HEK293 (cell line): ENCODE results near the gene ZNF574.

Experiments used
- CTCF ChIA-PET: fragments of 350-600 bp; formaldehyde crosslinking; extraction: SDS; loops from one replicate; lab custom pipeline; 2021; ENCODE audit warnings: antibody characterized with exemption; lab: Yijun Ruan, JAX
- POLR2A ChIA-PET: fragments of 300-600 bp; formaldehyde crosslinking; extraction: SDS; loops from one replicate; lab custom pipeline; 2020; ENCODE audit warnings: antibody characterized with exemption, inconsistent platforms; lab: Yijun Ruan, JAX
- H3K27ac ChIP-seq: fragments of 200-500 bp; sonication (Bioruptor generic); 2 replicates; pipeline ENCODE4 v1.5.1; 2014; ENCODE audit warnings: low read depth, low read length, control low read depth, inconsistent platforms; ENCODE audit errors: extremely low read depth
- H3K36me3 ChIP-seq, 2 experiments: fragments of 200-500 bp in 1 of 2; sonication (Bioruptor generic) in 1 of 2; 1 replicate in 1 of 2; 2 replicates in 1 of 2; pipeline ENCODE4 v1.5.1; 2014 to 2017; ENCODE audit warnings: inconsistent platforms in 2 of 2, low read length in 2 of 2; ENCODE audit not compliant: control insufficient read depth in 2 of 2, insufficient read depth in 1 of 2
- H3K4me1 ChIP-seq: fragments of 200-500 bp; sonication (Bioruptor generic); 2 replicates; pipeline ENCODE4 v1.5.1; 2014; ENCODE audit warnings: mild to moderate bottlenecking, low read length, inconsistent platforms; ENCODE audit not compliant: control insufficient read depth, insufficient read depth
- H3K4me3 ChIP-seq: 2 replicates; pipeline ENCODE4 v1.5.1; 2011; ENCODE audit warnings: low read depth, mild to moderate bottlenecking, control low read depth, low read length, moderate library complexity
- H3K9me3 ChIP-seq: fragments of 200-500 bp; sonication (Bioruptor generic); 2 replicates; pipeline ENCODE4 v1.5.1; 2014; ENCODE audit warnings: low read depth, low read length, inconsistent platforms; ENCODE audit not compliant: control insufficient read depth, insufficient read depth
- IKZF3 ChIP-seq: fragments of 450-650 bp; IDR thresholded peaks from 2 replicates; pipeline ENCODE4 v1.5.0; 2018; ENCODE audit warnings: missing biosample characterization, mild to moderate bottlenecking, missing genetic modification characterization, moderate library complexity
- KLF8 ChIP-seq: fragments of 450-650 bp; formaldehyde crosslinking; IDR thresholded peaks from 2 replicates; pipeline ENCODE4 v1.5.1; 2016; ENCODE audit warnings: missing biosample characterization, missing genetic modification characterization
- SP2 ChIP-seq: fragments of 450-650 bp; formaldehyde crosslinking; IDR thresholded peaks from 2 replicates; pipeline ENCODE4 v1.5.1; 2016; ENCODE audit warnings: missing biosample characterization, missing genetic modification characterization
- ZBTB17 ChIP-seq: fragments of 450-650 bp; formaldehyde crosslinking; IDR thresholded peaks from 2 replicates; pipeline ENCODE4 v1.5.1; 2016; ENCODE audit warnings: missing biosample characterization, missing genetic modification characterization
- ZBTB21 ChIP-seq: fragments of 450-650 bp; formaldehyde crosslinking; IDR thresholded peaks from 2 replicates; pipeline ENCODE4 v1.5.1; 2017; ENCODE audit warnings: missing biosample characterization, missing genetic modification characterization
- ZFHX2 ChIP-seq: fragments of 450-650 bp; formaldehyde crosslinking; conservative IDR thresholded peaks from 2 replicates; pipeline ENCODE4 v1.5.1; 2016; ENCODE audit warnings: missing biosample characterization, missing genetic modification characterization
- ZNF169 ChIP-seq: fragments of 450-650 bp; formaldehyde crosslinking; IDR thresholded peaks from 2 replicates; pipeline ENCODE4 v1.5.1; 2016; ENCODE audit warnings: missing biosample characterization, missing genetic modification characterization
- ZNF221 ChIP-seq: fragments of 450-650 bp; formaldehyde crosslinking; IDR thresholded peaks from 2 replicates; pipeline ENCODE4 v1.5.1; 2017; ENCODE audit warnings: missing biosample characterization, missing genetic modification characterization, borderline replicate concordance
- ZNF274 ChIP-seq, 2 experiments: fragments of 200-500 bp in 1 of 2; fragments of 450-650 bp in 1 of 2; sonication (Bioruptor generic) in 1 of 2; formaldehyde crosslinking in 1 of 2; IDR thresholded peaks; 2 replicates each; pipeline versions ENCODE4 v1.5.1 to v1.6.1; 2014 to 2016; ENCODE audit warnings: borderline replicate concordance in 1 of 2, inconsistent platforms in 1 of 2, low read length in 1 of 2, missing biosample characterization in 1 of 2, missing genetic modification characterization in 1 of 2
- ZNF292 ChIP-seq: fragments of 450-650 bp; formaldehyde crosslinking; IDR thresholded peaks from 2 replicates; pipeline ENCODE4 v1.5.1; 2016; ENCODE audit warnings: low read depth, missing biosample characterization, missing genetic modification characterization, borderline replicate concordance
- ZNF366 ChIP-seq: fragments of 450-650 bp; formaldehyde crosslinking; conservative IDR thresholded peaks from 2 replicates; pipeline ENCODE4 v1.5.1; 2016; ENCODE audit warnings: missing biosample characterization, missing genetic modification characterization
- ZNF426 ChIP-seq: fragments of 450-650 bp; formaldehyde crosslinking; IDR thresholded peaks from 2 replicates; pipeline ENCODE4 v1.5.1; 2017; ENCODE audit warnings: missing biosample characterization, missing genetic modification characterization, mild to moderate bottlenecking, inconsistent platforms, moderate library complexity
- ZNF555 ChIP-seq: fragments of 450-650 bp; formaldehyde crosslinking; conservative IDR thresholded peaks from 2 replicates; pipeline ENCODE4 v1.5.1; 2017; ENCODE audit warnings: missing biosample characterization, mild to moderate bottlenecking, missing genetic modification characterization, inconsistent platforms
- ZNF560 ChIP-seq: fragments of 450-650 bp; formaldehyde crosslinking; IDR thresholded peaks from 2 replicates; pipeline ENCODE4 v1.5.1; 2017; ENCODE audit warnings: missing biosample characterization, missing genetic modification characterization, borderline replicate concordance
- ZNF623 ChIP-seq: fragments of 450-650 bp; formaldehyde crosslinking; IDR thresholded peaks from 2 replicates; pipeline ENCODE4 v1.5.1; 2016; ENCODE audit warnings: missing biosample characterization, missing genetic modification characterization
- ZNF747 ChIP-seq: fragments of 450-650 bp; formaldehyde crosslinking; IDR thresholded peaks from 2 replicates; pipeline ENCODE4 v1.5.1; 2016; ENCODE audit warnings: missing biosample characterization, missing genetic modification characterization
- ZNF776 ChIP-seq: fragments of 450-650 bp; formaldehyde crosslinking; IDR thresholded peaks from 2 replicates; pipeline ENCODE4 v1.5.0; 2017; ENCODE audit warnings: missing biosample characterization, missing genetic modification characterization, borderline replicate concordance
- TF ChIP-seq, protein P1 (sequence below): fragments of 450-650 bp; formaldehyde crosslinking; IDR thresholded peaks from 2 replicates; pipeline ENCODE4 v1.5.1; 2016; ENCODE audit warnings: missing biosample characterization, missing genetic modification characterization, borderline replicate concordance
- TF ChIP-seq, protein P2 (sequence below): fragments of 450-650 bp; formaldehyde crosslinking; IDR thresholded peaks from 2 replicates; pipeline ENCODE4 v1.5.1; 2016; ENCODE audit warnings: missing biosample characterization, missing genetic modification characterization
- TF ChIP-seq, protein P3 (sequence below): fragments of 450-650 bp; formaldehyde crosslinking; IDR thresholded peaks from 2 replicates; pipeline ENCODE4 v1.5.1; 2017; ENCODE audit warnings: missing biosample characterization, missing genetic modification characterization
- TF ChIP-seq, protein P4 (sequence below): fragments of 450-650 bp; formaldehyde crosslinking; IDR thresholded peaks from 2 replicates; pipeline ENCODE4 v1.5.1; 2016; ENCODE audit warnings: missing biosample characterization, missing genetic modification characterization, low read depth

ZNF574 gene

DNA sequence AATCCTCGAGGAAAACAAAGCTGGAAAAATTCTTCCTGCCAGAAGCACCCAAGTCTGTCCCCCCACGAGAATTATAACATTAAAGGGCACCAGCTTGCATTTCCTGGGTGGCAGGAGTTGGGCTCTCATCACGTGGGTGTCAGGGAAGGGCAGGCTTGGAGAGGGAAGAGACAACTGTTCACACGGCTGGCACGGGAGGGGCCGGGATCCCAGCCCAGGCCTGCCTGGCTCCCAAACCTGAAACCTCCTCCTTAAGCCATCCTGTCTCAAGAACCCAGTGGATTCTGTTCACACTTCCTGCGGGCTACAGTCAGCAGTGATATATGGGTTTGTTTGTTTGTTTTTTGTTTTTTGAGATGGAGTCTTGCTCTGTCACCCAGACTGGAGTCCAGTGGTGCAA, 18.1 kb upstream of the ZNF574 start:
- Histone ChIP-seq H3K27ac (no peak overlapping the region), H3K4me1 (no peaks in the 10 kb centered on the region), H3K36me3 (no peaks in the 10 kb centered on the region)
- CTCF ChIA-PET: interaction anchor here (3.2 kb wide), 1 partner anchor 29 kb away, joined by 15 read pairs; no protein-coding TSS in a partner anchor
- no peak for TF ChIP-seq ZBTB21
- no peak for TF ChIP-seq ZNF776
- TF ChIP-seq, all 188 proteins: peak for 0
- POLR2A ChIA-PET: no interaction called here
- H3K9me3 ChIP-seq: no peaks in the 10 kb centered on the region
- H3K4me3 ChIP-seq: no peak overlapping the region

DNA sequence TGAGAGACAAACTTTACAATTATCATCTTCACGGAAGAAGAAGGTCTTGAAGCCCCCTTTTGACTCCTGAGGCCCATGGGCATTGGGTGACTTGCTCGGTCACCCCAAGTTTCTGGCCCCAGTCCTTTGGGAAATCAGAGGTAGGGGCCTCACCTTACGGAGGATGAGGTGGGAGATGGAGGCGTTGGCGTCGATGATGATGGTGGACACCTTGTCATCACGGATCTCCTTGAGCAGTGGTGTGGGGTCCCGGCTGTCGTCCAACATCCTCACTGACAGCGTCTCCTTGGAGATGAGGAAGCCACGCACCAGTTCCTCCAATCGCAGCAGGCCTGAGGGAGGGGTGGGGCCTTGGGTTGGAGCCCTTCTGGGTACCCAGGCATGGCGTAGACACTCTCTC, 16.8 kb upstream of the ZNF574 start:
- ChIA-PET CTCF (interaction anchor here (3.2 kb wide), 1 partner anchor 30 kb away, joined by 15 read pairs; no protein-coding TSS in a partner anchor), POLR2A (interaction anchor here (0.6 to 1.1 kb wide), 3 partner anchors 15 to 17 kb away, joined by 3 read pairs; partner anchors contain the start of gene ZNF574)
- Histone ChIP-seq H3K4me3 (no peak overlapping the region), H3K9me3 (no peaks in the 10 kb centered on the region), H3K36me3 (no peaks in the 10 kb centered on the region), H3K27ac (no peak overlapping the region), H3K4me1 (no peaks in the 10 kb centered on the region)
- TF ChIP-seq, protein P1, sequence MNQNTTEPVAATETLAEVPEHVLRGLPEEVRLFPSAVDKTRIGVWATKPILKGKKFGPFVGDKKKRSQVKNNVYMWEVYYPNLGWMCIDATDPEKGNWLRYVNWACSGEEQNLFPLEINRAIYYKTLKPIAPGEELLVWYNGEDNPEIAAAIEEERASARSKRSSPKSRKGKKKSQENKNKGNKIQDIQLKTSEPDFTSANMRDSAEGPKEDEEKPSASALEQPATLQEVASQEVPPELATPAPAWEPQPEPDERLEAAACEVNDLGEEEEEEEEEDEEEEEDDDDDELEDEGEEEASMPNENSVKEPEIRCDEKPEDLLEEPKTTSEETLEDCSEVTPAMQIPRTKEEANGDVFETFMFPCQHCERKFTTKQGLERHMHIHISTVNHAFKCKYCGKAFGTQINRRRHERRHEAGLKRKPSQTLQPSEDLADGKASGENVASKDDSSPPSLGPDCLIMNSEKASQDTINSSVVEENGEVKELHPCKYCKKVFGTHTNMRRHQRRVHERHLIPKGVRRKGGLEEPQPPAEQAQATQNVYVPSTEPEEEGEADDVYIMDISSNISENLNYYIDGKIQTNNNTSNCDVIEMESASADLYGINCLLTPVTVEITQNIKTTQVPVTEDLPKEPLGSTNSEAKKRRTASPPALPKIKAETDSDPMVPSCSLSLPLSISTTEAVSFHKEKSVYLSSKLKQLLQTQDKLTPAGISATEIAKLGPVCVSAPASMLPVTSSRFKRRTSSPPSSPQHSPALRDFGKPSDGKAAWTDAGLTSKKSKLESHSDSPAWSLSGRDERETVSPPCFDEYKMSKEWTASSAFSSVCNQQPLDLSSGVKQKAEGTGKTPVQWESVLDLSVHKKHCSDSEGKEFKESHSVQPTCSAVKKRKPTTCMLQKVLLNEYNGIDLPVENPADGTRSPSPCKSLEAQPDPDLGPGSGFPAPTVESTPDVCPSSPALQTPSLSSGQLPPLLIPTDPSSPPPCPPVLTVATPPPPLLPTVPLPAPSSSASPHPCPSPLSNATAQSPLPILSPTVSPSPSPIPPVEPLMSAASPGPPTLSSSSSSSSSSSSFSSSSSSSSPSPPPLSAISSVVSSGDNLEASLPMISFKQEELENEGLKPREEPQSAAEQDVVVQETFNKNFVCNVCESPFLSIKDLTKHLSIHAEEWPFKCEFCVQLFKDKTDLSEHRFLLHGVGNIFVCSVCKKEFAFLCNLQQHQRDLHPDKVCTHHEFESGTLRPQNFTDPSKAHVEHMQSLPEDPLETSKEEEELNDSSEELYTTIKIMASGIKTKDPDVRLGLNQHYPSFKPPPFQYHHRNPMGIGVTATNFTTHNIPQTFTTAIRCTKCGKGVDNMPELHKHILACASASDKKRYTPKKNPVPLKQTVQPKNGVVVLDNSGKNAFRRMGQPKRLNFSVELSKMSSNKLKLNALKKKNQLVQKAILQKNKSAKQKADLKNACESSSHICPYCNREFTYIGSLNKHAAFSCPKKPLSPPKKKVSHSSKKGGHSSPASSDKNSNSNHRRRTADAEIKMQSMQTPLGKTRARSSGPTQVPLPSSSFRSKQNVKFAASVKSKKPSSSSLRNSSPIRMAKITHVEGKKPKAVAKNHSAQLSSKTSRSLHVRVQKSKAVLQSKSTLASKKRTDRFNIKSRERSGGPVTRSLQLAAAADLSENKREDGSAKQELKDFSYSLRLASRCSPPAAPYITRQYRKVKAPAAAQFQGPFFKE (tag by site-specific recombination): no peak
- TF ChIP-seq ZNF623 (tag by site-specific recombination) (no peak), IKZF3 (tag by site-specific recombination) (no peak), ZFHX2 (tag by site-specific recombination) (no peak), ZNF292 (tag by site-specific recombination) (no peak), ZBTB17 (tag by site-specific recombination) (no peak), ZNF560 (tag by site-specific recombination) (no peak), ZNF747 (tag by site-specific recombination) (no peak), ZNF221 (no peak), ZNF426 (tag by site-specific recombination) (no peak), ZNF274 (IDR thresholded peaks at IDR 0.05; ENCODE audit: low read length) (no peak), ZNF274 (tag by site-specific recombination; IDR thresholded peaks at IDR 0.05; ENCODE audit: borderline replicate concordance) (no peak), SP2 (no peak), ZNF169 (tag by site-specific recombination) (no peak), KLF8 (tag by site-specific recombination) (no peak), ZNF555 (tag by site-specific recombination) (no peak), ZNF366 (tag by site-specific recombination) (no peak)
- TF ChIP-seq, protein P2, sequence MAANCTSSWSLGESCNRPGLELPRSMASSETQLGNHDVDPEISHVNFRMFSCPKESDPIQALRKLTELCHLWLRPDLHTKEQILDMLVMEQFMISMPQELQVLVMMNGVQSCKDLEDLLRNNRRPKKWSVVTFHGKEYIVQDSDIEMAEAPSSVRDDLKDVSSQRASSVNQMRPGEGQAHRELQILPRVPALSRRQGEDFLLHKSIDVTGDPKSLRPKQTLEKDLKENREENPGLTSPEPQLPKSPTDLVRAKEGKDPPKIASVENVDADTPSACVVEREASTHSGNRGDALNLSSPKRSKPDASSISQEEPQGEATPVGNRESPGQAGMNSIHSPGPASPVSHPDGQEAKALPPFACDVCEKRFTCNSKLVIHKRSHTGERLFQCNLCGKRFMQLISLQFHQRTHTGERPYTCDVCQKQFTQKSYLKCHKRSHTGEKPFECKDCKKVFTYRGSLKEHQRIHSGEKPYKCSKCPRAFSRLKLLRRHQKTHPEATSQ (tag by site-specific recombination): no peak
- TF ChIP-seq, protein P3, sequence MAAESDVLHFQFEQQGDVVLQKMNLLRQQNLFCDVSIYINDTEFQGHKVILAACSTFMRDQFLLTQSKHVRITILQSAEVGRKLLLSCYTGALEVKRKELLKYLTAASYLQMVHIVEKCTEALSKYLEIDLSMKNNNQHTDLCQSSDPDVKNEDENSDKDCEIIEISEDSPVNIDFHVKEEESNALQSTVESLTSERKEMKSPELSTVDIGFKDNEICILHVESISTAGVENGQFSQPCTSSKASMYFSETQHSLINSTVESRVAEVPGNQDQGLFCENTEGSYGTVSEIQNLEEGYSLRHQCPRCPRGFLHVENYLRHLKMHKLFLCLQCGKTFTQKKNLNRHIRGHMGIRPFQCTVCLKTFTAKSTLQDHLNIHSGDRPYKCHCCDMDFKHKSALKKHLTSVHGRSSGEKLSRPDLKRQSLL: no peak
- TF ChIP-seq, protein P4, sequence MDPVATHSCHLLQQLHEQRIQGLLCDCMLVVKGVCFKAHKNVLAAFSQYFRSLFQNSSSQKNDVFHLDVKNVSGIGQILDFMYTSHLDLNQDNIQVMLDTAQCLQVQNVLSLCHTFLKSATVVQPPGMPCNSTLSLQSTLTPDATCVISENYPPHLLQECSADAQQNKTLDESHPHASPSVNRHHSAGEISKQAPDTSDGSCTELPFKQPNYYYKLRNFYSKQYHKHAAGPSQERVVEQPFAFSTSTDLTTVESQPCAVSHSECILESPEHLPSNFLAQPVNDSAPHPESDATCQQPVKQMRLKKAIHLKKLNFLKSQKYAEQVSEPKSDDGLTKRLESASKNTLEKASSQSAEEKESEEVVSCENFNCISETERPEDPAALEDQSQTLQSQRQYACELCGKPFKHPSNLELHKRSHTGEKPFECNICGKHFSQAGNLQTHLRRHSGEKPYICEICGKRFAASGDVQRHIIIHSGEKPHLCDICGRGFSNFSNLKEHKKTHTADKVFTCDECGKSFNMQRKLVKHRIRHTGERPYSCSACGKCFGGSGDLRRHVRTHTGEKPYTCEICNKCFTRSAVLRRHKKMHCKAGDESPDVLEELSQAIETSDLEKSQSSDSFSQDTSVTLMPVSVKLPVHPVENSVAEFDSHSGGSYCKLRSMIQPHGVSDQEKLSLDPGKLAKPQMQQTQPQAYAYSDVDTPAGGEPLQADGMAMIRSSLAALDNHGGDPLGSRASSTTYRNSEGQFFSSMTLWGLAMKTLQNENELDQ (tag by site-specific recombination): no peak
